T1000 (cell line): ENCODE measurements around the gene HS2ST1.

ENCODE experiments used
- DNase-seq: peaks from one replicate; lab custom pipeline; 2025; ENCODE audit warnings: mixed read lengths; lab: John Stamatoyannopoulos, UW

HS2ST1 gene

DNA sequence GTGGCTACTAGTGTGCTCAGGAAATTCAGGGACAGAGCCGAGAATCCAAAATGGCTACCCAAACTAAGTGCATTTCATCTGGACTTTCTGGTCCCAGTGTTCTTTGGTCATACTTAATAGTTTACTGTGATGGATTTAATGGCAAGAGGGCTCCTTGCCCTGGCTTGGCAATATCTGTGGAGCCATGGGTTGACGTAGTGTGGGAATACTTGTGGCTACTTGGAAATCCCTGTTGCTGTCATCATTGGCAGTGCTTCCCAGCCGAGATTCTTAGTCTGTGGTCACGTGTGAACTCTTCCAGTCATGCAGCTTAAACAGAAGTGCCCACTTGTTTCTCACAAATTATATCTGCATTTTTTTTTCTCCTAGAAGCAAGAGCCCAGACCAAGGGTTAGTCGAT is 198.9 kb downstream of the HS2ST1 start:
- DNase-seq, result no peak

DNA sequence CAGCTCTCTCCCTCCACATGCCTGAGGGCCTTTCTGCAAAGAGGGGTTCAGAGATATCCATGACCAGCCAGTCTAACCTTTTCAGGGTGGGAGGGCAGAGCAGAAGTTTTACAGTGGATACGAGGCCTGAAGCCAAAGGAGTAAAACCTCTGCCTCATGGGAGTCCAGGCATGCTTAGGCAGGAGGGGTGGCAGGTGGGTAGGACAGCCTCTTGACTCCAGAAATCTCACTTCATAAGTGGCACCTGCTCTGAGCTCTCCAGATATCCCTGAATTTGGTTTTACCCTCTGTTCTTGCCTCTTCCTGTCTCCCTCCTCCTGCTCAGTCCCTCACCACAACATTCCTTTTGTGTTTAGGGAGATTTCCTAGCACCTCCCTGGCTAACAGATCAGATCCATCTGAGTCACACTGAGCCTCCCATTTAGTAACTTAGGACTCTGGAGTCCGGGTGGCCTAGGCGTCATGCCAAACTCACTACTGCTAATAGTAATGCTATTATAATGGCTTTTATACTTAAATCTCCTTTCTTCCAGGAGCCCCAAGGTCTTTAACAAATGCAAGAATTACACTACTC is 201.0 kb downstream of the HS2ST1 start:
- DNase-seq, result peak; percentile 67

DNA sequence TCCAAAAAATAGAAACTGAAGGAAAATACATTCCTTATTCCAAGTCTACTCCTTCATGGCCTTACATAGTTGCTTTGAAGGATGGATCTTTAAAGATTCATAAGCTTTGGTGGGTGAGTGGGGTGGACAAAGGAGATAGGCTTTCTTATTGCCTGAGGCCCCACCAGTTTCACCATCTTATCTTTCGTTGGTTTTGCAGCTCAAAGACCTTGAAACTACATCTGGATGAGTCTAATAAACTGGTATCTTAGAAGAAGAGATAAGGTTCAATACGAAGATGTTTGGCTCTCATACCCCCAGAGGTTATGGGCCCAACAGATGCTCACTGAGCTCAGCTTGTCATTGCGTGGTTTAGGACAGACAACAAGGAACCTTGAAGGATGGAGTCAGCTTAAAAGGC is 201.5 kb downstream of the HS2ST1 start:
- DNase-seq, result no peak

DNA sequence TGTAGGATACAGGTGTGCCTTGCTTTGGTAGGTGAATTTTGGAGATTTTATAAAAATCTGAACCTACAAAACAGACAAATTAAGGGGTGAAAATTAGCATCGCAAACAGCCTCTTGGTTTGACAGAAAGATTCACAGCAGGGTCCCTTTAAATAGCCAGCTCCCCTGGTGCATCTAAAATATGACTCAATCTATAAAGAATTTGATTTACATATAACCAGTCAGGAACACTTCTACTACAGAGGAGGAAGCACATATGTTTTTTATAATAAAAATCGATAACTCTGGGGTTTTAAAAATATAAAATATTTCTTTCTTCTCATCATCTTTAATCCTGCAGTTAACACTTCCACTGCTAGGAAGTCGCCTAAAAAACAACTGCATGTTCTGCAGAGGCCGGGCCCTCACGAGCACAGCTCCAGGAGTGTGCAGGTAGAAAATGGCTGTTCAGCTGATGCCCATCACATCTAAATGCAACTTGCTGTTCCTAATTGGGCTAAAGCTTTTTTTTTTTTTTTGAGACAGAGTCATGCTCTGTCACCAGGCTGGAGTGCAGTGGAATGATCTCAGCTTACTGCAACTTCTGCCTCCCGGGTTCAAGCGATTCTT is 203.4 kb downstream of the HS2ST1 start:
- no peak for DNase-seq

DNA sequence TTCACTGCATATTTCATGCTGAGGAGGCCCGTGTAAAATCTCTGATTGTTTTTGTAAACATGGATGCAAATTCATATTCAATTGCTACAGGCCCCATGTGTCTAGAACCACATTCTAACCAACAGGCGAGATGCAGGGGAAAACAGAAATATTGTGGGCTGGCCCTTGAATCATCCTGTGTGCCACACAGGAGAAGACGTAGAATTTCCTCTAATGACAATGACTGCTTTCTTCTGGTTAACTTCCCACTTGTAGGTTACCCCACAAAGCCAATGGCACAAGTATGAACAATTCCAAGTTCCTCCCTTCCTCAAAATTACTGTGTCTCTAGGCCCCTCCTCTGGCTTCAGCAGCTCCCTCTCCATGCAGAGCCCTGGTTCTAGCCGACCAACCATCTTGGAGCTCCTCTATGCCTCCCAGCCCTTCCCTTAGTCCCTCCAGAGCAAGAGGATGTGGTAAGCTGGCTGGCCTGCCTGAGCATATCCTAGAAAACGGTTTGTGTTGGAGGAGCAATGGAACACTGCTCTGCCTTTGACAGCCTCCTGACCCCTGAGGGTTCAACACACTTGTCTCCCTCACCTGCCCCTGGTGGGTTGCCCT is 205.2 kb downstream of the HS2ST1 start:
- no peak for DNase-seq

DNA sequence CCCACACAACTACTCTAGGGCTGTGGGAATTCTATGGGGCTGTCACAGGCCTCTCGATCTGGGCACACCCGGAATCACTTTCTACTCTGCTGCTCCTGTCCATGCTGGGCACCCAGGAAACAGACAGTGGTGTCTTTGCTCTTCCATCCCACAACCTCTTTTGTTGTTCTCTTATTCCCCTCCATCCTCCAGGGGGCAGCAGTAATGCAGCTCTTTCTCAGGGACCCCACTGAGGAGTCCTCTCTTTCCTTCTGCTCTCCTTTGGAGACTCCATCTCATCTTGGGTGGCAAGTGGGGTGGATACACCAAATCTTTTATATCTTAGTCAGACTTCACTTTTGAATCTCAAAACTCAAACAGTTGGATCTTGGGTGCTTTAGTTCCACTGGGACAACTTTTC is 206.3 kb downstream of the HS2ST1 start:
- no peak for DNase-seq

DNA sequence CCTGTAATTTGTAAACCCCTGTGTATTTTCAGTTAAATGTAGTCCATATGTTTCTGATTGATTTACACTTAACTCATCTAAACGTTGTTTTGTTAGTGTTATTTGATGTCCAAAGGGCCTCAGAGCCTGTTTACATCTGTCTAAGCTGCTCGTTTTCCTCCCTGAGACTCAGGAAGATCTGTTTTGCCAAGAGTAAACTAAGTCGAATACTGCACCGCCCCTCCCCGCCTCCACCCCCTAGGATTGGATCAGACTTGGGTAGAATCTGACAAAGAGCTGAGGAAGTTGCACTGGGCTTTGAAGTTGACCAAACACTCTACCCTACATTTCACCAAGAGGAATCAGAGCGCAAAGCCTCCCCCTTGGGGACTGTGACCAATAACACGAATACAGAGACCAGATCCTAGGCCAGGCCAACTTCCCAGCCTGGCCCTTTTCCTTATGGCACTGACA is 207.3 kb downstream of the HS2ST1 start:
- DNase-seq, result no peak

DNA sequence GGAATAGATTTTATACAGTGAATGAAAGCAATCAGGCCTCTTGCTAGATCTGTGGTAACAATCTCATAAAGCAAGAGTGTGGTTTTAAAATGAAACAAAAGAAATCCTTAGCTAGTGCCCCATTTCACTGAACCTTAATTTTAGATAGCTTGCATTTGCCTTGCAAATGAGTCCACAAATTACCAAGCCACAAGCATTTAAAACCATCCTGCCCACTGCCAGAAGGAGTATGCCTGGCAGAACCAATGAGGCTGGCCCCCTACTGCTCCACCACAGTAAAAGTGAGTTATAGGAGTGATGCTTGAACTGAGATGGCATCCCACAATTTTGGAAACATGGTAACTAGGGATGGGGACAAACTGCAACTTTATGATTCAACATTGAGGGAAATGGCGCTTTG is 207.8 kb downstream of the HS2ST1 start:
- no peak for DNase-seq

DNA sequence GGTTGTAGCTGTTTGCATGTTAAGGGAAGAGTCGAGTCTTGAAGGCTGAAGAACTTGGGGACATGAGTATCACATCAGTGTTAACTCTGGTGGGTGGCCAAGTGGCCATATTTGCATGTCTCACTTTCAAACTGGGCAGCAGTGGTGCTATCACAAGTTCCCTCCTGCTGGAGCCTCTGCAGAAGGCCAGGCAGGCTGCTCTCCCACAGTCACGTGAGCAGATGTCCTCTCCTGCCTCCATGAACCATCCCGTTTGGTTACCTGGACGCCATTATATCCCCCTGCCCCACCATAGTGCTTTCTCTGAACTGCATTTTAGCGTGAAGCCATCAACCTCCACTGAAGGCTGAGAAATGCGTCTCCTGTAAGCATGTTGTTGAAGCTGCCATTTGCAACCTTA is 209.2 kb downstream of the HS2ST1 start:
- DNase-seq, result no peak

DNA sequence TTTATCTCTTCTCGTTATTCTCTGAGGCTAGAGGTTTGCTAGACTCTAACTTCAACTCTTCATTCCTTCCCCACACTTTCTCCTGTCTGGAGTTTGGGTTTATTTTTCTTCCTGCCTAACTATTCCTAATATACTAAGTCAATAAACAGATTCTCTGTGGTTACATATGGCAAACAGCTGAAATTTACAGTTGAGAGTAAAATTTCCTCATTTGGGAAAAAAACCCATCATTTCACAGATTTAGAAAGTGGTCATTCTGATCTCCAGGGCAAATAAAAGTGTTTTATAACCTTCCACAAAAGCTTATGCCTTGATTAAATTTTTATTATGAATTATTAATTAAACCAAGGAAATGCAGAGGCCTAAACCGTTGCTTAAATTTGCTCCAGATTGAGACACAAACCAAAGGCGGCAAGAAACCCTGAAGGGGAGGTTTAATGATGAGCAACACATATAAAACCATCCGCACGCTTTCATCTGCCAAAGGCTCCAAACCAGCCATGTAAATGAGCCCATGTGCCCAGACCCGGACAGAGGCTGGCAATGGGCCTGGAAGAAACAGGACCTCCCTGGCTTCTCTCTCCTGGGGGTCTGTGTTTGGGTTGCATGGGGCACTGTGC is 212.6 kb downstream of the HS2ST1 start:
- DNase-seq, result no peak

DNA sequence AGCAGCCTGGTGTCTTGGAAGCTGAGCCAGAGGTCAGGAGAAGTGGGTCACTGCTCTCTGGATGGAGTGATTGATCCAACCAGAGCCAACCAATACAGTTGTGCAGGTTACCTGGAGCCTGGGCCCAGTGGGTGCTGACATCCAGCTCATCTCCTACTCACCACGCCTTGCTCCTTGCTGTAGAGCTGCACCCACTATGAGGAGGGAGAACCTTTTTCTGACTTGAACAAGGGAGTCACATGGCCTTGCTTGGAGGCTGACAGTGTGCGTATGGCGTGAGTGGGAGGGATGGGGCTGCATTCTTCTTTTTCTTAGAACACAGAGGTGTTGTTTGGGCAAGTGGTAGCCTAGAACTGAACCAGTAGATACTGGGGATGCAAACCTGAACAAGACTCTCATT is 213.1 kb downstream of the HS2ST1 start:
- DNase-seq, result no peak

DNA sequence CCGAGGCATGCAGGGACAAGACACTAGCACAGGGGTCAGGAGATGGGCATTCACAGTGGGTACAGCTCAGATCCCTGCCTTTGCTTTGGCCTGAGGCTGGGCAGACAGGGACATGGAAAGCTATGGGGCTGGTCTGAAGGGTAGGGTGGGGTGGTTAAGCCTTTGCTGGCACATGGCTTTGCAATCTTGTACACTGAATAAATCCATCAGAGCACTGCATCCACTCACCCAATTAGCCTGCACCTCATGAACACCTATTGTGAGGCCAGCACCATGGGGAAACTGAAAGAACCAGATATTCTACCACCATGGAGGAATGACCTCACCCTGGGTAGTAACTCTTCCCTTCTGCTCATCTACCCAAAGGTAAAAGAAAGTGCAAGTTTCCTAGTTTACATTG is 214.6 kb downstream of the HS2ST1 start:
- DNase-seq, result no peak

DNA sequence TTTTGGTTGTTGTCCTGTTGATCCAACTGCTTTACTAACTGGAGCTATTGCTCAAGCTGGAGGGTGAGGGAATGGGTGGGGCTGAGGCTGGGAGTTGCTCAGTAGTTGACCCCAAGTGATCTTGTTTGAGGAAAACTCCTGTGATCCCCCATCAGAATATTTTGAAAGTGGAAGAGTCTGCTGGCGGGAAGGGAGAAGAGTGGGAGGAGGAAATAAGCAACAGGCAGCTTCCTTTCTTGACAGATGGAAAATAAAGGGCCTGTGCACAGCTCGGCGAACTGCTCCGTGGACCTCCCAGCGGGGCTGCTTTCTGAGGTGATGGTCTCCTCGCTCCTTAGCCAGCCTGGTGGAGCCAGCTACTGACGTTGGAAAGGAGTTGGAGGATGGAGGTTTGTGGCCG is 215.2 kb downstream of the HS2ST1 start:
- no peak for DNase-seq

DNA sequence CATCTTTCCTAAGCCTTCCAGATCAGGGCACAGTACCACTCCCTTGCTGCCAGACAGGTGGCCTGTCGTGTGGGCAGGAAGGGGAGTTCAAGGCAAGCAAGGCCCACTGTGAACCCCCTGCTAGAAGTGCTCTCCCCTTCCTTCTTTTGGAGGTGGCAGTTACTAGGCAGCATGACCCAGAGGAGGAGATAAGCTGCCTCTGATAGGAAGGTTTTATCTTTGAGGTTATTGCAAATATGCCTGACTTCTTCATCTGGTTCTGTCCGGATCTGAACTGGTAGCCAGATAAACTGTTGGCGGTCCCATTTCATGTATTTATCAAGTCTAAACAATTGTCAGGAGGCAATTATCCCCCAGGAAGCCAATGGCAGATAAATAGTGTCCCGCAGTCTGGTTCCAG is 216.0 kb downstream of the HS2ST1 start:
- DNase-seq, result no peak

DNA sequence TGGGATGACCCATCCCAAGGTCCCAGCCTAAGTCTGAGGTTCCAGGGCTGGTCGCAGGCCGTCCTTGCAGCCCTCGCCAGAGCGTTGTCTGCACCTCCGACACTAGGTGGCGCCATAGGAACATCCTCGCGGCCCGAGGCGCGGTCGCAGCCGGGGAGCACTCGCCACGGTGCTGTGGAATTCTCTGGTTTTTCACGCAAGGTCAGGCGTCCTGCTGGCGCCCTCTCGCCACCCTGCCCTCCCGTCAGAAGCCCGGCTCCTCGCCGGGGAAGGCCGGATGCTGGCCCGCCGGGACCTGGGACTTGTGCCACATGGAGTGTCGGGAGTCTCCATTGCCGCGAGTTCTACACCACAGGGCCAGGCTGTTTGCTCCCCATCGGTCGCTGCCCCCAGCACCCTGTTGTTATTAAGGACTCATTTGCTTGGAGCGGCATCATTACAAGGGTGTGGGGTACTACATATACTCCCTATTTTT is 217.4 kb downstream of the HS2ST1 start:
- DNase-seq, result peak; percentile 71

DNA sequence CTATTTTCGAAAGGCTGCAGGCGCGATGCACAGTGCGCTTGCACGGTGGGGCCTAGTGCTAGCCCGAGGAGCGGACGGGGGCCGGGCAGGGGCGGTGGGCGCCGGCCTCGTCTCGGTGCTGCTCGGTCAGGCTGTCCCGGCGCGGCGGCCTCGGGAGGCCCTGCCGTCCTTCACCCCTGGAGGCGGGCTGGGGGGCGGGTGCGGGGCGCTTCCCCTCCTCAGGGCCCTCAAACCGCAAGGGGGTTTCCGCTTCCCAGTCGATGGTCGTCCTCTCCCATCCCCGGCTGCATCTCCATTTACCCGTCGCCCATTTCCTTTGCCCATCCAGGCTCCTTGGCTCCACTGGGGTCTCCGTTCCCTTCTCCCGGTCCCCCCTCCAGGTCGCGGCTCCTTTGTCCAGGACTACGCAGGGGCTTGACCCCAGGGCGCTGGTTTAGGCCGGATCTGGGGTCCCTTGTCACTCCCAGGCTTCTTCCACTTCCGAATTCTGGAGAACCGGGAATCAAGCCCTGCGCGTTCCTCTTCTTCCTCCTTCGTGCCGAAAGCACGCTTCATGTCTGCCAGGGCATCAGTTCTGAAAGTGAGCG is 217.9 kb downstream of the HS2ST1 start:
- DNase-seq, result no peak

DNA sequence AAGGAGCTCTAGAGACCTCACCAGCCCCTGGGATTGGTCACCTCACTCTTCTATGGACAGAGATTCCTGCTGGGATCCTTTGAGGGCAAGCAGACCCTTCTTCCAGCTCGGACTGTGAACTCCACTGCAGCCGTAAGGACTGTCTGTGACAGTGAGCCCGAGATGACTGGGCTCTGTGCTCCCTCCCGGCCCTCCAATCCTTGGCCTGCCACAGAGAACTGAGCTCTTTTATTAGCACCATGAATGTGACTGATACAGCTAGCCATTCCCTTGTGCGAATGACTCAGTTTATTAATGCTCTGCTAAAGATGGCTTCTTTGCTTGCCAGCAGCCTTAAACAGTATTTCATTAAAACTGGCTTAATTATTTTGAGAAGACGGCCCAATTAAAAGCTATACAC is 219.6 kb downstream of the HS2ST1 start:
- DNase-seq, result peak; percentile 12

DNA sequence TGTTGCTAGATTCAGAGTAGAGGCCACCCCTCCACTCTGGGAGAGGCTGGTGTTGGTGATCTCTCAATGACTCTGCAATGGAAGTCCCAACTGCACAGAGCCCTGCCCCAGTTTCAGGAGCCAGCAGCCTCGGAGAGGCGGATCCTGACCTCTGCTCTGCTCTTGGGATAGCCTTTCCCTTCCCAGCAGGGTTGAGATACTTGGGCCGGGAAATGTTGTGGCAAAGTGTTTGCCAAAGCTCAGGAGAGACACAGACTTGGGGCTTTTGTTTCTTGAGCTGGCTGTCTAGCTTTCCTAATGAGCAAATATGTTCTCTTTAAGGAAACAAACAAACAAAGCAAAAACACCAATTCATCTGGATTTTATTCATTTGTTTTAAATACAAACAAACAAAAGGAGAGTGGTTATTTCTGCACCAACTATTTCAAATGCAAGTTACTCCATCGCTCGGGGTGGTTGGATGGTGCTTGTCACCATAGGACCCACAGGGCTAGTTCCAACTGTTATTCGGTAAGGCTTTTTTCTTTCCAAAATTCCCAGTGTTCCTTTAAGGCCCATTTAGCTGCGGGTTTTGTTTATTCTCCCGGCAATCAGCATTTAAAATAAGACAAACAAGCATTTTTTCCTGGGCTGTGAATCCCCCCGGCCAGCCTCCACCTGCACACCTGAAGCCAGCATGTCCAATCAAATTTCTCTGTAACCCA is 220.3 kb downstream of the HS2ST1 start:
- no peak for DNase-seq

DNA sequence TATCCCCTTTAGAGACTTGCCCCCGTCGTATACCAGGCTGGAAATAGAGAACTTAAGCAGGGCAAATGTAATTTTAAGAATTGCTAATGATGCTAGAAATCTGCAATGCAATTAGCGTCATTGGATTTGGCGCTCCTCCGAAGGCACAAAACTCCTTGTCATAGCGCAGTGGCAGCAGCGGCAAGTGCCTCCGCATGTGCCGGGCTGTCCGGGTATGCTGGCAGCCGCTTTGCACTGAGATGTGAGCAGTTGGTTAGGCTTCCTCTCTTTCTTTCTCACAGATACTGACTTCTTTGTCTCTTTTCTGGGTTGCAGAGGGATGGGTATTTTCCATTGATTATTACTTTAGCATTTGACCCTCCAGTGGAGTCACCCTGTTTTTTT is 220.9 kb downstream of the HS2ST1 start:
- DNase-seq, result no peak

DNA sequence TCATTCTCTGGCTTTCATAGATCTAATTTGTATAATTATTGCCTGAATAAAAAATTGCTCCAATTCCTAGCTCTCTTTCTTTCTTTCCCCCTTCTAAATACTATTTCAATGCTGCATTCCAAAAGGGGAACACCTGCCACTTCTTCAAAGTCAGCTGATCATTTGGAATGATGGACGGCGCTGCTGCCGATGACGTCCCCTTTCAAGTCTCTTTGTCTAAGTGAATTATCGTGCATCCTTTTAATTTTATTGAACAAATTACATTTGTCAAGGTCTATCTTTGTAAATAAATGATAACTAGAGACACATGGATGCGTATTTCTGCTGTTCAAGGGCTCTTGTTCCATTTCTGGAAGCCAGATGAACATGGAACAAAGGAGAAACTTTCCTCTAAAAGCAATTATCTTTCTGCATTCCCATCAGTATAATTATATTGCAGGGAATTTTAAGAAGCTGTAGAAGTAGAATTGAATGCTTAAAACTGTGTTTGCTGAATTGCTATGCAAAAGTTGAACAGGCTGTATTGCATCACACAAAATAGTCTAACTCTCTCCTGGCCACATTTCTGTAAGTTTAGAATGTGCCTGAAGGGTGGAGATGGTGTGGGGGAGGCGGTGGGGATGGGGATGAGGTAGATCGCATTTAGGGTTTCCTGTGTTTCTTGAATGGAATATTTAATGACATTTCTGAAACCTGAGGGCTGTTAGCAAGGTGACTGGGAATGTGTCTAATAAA is 222.3 kb downstream of the HS2ST1 start:
- DNase-seq, result no peak

DNA sequence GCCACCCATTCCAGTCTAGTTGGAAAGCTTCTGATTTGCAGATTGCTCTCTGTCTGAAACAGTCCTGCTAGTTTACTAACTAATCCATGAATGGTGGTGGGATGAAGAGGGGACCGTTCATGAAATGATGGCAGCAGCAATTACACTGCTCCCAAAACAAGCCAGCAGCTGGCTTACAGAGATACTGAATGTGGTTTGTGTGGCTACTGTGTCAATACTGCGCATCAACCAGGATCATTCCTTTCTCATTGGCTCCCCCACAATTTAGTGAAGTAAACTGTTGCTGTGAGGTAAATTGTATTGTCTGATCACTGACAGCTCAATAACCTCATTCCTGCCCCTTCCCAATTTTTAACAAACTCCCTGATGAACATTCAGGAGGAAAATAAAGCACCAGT is 222.9 kb downstream of the HS2ST1 start:
- no peak for DNase-seq
